NB4 (cell line): Measurements from ENCODE around the gene TMED8.

Source experiments
- CTCF ChIP-seq: IDR thresholded peaks from one replicate; pipeline ENCODE4 v1.5.1; 2012; ENCODE audit warnings: low read depth, low read length
- MAX ChIP-seq: IDR thresholded peaks from 2 replicates; pipeline ENCODE4 v1.6.1; 2011; ENCODE audit warnings: low read depth, low read length
- POLR2A ChIP-seq: IDR thresholded peaks from 2 replicates; pipeline ENCODE4 v1.6.1; 2011; ENCODE audit warnings: mild to moderate bottlenecking; ENCODE audit not compliant: insufficient read length; ENCODE audit errors: extremely low read depth

GRCh38 chr14:77390188-77390587 is 13.3 kb upstream of the TMED8 start:
- no peak for TF ChIP-seq CTCF
- no peak for TF ChIP-seq MAX
- no peak for TF ChIP-seq POLR2A
